CMK (cell line): ENCODE measurements around the gene LIMS2.

ENCODE experiments used
- DNase-seq: peaks from one replicate; pipeline ENCODE4 v3.0.0-alpha.2; 2010; ENCODE audit warnings: low read depth

Gene LIMS2, protein sequence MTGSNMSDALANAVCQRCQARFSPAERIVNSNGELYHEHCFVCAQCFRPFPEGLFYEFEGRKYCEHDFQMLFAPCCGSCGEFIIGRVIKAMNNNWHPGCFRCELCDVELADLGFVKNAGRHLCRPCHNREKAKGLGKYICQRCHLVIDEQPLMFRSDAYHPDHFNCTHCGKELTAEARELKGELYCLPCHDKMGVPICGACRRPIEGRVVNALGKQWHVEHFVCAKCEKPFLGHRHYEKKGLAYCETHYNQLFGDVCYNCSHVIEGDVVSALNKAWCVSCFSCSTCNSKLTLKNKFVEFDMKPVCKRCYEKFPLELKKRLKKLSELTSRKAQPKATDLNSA

GRCh38 chr2:127675331-127676261 lies at the start of gene LIMS2:
LIMS2 (minus strand) TSS chr2:127675530; CDS start chr2:127675024, 506 bp downstream.
- DNase-seq, result no peak

- DNase-seq, result no peak
Observed at GRCh38 chr2:127722807-127723206, 47.5 kb upstream of the LIMS2 start.

- DNase-seq, result no peak
Observed at GRCh38 chr2:127721978-127722355, 46.6 kb upstream of the LIMS2 start.

GRCh38 chr2:127721311-127721977 lies 46.1 kb upstream of the LIMS2 start:
- no peak for DNase-seq

DNA sequence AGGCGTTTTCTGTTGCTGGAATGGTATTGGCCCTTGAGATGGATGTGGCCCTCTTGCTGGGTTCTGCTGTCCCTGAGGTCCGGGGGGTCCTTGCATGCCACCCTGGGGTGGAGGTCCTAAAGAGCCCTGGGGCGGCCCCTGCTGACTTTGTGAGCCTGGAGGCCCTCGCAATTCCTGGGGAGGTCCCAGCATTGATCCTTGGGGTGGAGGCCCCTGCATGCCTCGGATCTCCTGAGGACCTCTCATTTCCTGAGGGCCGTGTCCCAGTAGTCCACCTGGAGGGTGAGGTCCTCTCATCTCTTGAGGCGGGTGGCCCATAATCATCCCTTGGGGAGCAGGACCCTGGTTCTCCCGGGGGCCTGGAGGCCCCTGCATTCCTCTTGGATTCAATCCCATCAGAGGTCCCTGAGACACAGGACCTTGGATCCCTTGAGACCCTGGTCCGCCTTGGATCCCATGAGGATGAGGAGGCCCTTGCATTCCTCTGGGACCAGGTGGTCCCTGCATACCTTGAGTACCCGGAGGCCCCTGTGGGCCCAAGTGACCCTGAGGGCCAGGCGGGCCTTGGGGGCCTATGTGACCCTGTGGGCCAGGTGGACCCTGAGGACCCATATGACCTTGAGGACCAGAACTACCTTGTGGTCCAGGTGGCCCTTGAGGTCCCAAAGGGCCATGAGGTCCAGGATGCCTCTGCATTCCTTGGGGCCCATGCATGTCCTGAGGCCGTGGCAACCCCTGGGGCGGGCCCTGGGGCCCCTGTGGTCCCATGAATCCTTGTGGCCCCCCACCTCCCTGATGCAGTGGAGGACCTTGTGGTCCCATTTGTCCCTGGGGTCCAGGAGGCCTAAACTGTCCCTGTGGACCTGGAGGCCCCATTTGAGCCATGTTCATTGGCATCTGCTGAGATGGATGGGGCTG lies 44.2 kb upstream of the LIMS2 start:
- DNase-seq, result no peak

- DNase-seq, result no peak
Observed at GRCh38 chr2:127718271-127718670, 42.9 kb upstream of the LIMS2 start.

DNA sequence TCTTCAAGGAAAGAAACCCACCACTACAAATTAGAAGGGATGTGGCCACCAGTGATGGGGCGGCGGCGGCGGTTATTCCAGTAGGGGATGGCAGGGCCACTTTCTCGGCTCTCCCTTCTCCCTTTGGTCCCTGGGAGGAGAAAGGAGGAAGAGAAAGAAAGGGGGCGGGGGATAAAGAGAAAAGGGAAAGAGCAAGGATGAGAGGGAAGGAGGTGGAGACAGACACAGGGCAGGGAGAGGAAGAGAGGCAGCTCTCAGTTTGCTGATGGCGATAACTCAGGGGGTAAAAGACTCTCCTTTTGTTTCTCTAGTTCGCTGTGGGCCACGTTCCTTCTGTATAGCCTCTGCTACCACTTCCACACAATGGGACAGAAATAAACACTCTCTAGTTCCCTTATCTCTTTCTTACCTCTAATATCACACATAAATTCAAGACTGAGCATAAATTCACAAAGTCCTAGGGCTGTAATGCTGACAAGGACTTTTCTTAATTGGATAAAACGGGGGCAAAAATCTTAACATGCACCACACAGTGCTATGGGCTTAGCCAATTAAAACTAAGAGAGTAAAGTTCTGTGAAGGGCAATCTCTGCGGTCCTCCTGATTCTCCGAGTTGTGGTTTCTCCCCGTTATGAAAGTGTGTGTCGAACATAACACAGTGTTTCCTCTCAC lies 40.6 kb upstream of the LIMS2 start:
- DNase-seq, result no peak

GRCh38 chr2:127713562-127713961 lies 38.2 kb upstream of the LIMS2 start:
- DNase-seq, result no peak

DNA sequence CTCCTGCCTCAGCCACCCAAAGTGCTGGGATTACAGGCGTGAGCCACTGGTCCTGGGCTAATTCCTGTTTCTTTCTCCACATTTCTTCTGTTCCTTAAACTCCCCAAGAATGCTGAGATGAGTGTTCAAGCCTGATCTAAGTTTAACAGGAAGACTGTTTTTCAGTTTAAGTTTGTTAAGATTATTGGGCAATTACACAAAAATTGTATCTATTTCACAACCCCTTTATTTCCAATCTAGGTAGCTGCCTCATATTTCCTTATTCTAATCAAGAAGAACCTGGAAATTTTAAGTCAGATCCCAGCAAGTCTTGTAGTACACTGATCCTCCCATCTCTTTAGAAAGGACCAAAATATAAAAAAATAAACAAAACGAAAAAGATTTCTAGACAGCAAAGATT lies 37.7 kb upstream of the LIMS2 start:
- DNase-seq, result no peak

DNA sequence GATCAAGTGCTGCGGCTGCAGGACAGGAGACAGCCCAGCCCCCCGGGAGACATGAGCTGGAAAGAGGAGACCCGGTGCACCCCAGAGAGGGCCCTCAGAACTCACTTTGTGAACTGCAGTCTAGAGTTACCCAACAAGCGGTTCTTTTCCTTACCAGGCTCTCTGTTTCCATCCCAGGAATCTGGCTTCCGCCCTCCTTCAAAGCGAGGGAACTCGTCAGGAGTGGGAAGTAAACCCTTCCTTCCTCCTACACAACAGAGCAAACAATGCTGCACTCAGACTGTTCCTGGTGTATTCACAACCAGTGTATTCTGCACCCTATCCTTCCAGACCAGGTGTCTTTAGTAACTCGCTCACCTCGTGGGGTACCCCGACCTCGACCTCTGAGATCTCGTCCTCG lies 34.0 kb upstream of the LIMS2 start:
- no peak for DNase-seq

DNA sequence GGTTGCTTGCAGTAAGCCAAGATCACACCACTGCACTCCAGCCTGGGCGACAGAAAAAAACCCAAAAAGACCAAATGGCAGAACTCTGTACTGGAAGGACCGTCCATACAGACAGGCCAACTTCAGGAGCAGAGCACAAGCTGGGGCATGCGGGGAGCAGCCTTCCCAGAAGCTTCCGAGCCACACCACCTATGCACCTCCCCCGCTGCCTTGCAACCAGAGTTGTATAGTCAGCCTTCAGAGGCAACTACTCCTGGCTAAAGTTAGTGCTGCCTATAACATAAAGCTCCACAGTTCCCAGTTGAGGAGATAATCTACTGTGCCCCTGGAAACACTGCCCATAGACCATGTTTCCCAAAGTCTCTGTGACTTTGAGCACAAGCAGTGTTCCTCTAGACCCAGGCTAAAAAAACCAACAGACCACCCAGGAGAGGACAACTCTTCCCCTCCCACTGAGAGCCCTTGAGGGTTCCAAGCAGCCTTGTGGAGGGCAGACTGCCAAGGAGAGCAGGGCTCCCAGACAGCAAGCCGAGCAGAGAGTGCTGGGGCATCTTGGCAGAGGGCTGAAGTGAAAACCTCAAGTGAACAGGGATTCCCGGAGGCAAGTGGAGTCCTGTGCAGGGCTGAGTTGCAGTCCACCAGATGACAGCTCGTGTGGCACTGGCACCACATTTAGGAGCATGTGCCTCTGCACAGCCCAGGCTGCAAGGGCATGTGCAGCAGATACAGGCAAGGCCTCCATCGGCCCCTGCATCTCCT lies 32.7 kb upstream of the LIMS2 start:
- DNase-seq, result no peak

GRCh38 chr2:127706215-127706990 lies 31.1 kb upstream of the LIMS2 start:
- no peak for DNase-seq

GRCh38 chr2:127705391-127706065 lies 30.2 kb upstream of the LIMS2 start:
- no peak for DNase-seq

- no peak for DNase-seq
Observed at GRCh38 chr2:127704641-127705390, 29.5 kb upstream of the LIMS2 start.

- DNase-seq, result no peak
Observed at GRCh38 chr2:127703282-127703681, 28.0 kb upstream of the LIMS2 start.

GRCh38 chr2:127702395-127703009 lies 27.2 kb upstream of the LIMS2 start:
- no peak for DNase-seq

DNA sequence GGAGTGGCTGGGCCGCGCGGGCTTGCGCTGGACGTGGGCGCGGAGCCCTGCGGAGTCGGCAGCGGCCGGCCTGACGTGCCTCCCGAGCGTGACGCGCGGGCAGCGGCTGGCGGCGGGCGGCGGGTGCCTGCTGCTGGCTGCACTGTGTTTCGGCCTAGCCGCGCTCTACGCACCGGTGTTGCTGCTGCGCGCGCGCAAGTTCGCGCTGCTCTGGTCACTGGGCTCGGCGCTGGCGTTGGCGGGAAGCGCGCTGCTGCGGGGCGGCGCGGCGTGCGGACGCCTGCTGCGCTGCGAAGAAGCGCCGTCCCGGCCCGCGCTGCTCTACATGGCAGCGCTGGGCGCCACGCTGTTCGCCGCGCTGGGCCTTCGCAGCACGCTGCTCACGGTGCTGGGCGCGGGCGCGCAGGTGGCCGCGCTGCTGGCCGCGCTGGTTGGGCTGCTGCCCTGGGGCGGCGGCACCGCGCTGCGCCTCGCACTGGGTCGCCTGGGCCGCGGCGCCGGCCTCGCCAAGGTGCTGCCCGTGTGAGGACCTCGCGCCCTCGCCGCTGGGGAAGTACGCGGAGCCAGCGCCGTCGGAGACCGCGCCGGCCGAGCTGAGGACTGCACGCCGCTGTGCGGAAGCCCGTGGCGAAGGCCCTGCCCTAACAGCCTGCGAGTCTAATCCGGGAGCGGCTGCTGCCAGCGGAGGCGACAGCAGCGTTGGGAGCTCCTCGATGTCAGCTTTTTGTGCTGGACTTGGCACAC lies 26.5 kb upstream of the LIMS2 start:
- peak; percentile 36 for DNase-seq
